ENCODE data around the gene ISYNA1.

Gene ISYNA1

DNA sequence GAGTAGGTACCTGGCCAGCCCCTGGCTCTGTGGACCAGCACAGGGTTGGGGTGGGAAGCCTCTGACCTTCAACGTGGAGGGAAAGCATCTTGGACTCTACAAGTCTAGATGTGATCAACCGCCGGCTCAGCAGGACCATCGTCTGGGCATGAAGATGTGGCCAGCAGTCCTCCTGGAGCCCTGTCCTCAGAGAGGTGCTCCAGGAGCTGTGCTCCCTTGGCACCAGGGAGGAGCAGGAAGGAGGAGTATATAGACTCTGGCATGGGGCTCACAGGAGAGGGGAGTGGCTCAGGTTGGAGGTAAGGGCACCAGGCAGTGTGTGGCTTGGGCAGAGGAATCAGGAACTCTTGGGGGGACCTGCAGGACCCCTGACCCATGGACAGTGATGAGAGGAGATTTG lies 18.3 kb upstream of the ISYNA1 start:
- Histone ChIP-seq H3K4me1 (ENCODE audit: control insufficient read depth in 2 of 2, insufficient read depth in 2 of 2, low read length in 2 of 2) (peaks cover 11 to 12% of the 10 kb centered on the region in 2 donors), H3K9ac (ENCODE audit: low read depth in 1 of 2, low read length in 2 of 2) (no peak overlapping the region), H3K9me3 (ENCODE audit: control insufficient read depth in 2 of 2, low read length in 2 of 2) (no peaks in the 10 kb centered on the region), H3K36me3 (ENCODE audit: control insufficient read depth in 2 of 2, insufficient read depth in 2 of 2, low read length in 2 of 2) (peaks cover 33 to 49% of the 10 kb centered on the region in 2 donors), H3K4me3 (ENCODE audit: low read length in 2 of 2) (no peak overlapping the region), H3K27me3 (ENCODE audit: control insufficient read depth in 2 of 2, insufficient read depth in 2 of 2, low read length in 2 of 2) (no peaks in the 10 kb centered on the region), H3K27ac (ENCODE audit: low read depth in 2 of 2, low read length in 2 of 2) (no peak overlapping the region)

GRCh38 chr19:18453269-18454024 lies 15.5 kb upstream of the ISYNA1 start:
- Histone ChIP-seq H3K27ac (ENCODE audit: low read depth in 2 of 2, low read length in 2 of 2) (no peak overlapping the region), H3K27me3 (ENCODE audit: control insufficient read depth in 2 of 2, insufficient read depth in 2 of 2, low read length in 2 of 2) (no peaks in the 10 kb centered on the region), H3K4me3 (ENCODE audit: low read length in 2 of 2) (no peak overlapping the region), H3K36me3 (ENCODE audit: control insufficient read depth in 2 of 2, insufficient read depth in 2 of 2, low read length in 2 of 2) (peaks cover 42 to 54% of the 10 kb centered on the region in 2 donors), H3K9ac (ENCODE audit: low read depth in 1 of 2, low read length in 2 of 2) (no peak overlapping the region), H3K4me1 (ENCODE audit: control insufficient read depth in 2 of 2, insufficient read depth in 2 of 2, low read length in 2 of 2) (no peaks in the 10 kb centered on the region), H3K9me3 (ENCODE audit: control insufficient read depth in 2 of 2, low read length in 2 of 2) (no peaks in the 10 kb centered on the region)

GRCh38 chr19:18452386-18452785 lies 14.5 kb upstream of the ISYNA1 start:
- no peaks in the 10 kb centered on the region for H3K9me3 ChIP-seq (ENCODE audit: control insufficient read depth in 2 of 2, low read length in 2 of 2)
- H3K36me3 ChIP-seq (ENCODE audit: control insufficient read depth in 2 of 2, insufficient read depth in 2 of 2, low read length in 2 of 2), result peaks cover 32 to 49% of the 10 kb centered on the region in 2 donors
- H3K27ac ChIP-seq (ENCODE audit: low read depth in 2 of 2, low read length in 2 of 2), result no peak overlapping the region
- H3K27me3 ChIP-seq (ENCODE audit: control insufficient read depth in 2 of 2, insufficient read depth in 2 of 2, low read length in 2 of 2), result no peaks in the 10 kb centered on the region
- H3K4me3 ChIP-seq (ENCODE audit: low read length in 2 of 2), result no peak overlapping the region
- no peaks in the 10 kb centered on the region for H3K4me1 ChIP-seq (ENCODE audit: control insufficient read depth in 2 of 2, insufficient read depth in 2 of 2, low read length in 2 of 2)
- H3K9ac ChIP-seq (ENCODE audit: low read depth in 1 of 2, low read length in 2 of 2), result no peak overlapping the region

DNA sequence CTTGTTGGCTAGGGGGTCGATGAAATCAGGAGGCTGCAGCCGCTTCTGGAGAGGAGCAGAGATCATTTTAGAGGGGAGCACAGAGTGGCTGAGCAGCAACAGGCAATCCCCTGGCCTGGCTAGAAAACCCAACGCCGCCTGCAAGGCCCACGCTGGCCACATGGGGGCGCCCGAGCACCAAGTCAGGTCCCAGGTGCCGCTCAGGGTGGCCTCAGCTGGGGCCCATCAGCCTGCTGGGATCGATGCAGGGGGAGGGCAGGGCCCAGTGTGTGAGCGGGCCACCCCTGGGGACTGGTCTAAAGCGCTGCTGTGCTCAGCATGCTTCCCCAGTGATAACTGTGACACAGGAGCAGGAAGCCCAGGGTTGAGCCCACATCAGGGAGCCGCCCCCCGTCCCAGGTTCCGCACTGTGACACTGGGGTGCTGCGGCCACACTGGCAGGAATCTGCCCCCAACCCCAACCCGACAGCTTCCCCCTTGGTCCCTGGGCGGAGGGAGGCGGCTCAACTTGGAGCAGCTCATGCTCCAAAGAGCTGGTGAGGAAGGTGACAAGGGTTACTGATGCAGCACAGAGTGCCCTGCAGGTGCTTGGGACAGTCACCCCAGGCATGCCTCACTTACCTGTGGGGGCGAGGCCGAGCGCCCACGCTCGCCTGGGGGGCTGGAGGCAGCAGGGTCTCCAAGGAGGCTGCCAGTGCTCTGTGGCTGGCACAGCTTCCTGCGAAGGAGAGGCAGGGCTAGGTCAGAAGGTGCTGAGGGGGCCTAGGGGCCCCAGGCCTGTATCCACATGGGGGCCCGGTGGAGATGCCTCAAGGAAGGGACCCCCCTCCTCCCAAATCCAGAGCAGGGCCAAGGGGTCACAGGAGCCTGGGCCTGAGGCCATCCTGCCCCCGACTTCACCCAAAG lies 13.3 kb upstream of the ISYNA1 start:
- Histone ChIP-seq H3K9ac (ENCODE audit: low read depth in 1 of 2, low read length in 2 of 2) (no peak overlapping the region), H3K9me3 (ENCODE audit: control insufficient read depth in 2 of 2, low read length in 2 of 2) (no peaks in the 10 kb centered on the region), H3K4me3 (ENCODE audit: low read length in 2 of 2) (no peak overlapping the region), H3K27me3 (ENCODE audit: control insufficient read depth in 2 of 2, insufficient read depth in 2 of 2, low read length in 2 of 2) (no peaks in the 10 kb centered on the region), H3K27ac (ENCODE audit: low read depth in 2 of 2, low read length in 2 of 2) (no peak overlapping the region), H3K36me3 (ENCODE audit: control insufficient read depth in 2 of 2, insufficient read depth in 2 of 2, low read length in 2 of 2) (peaks cover 31 to 52% of the 10 kb centered on the region in 2 donors), H3K4me1 (ENCODE audit: control insufficient read depth in 2 of 2, insufficient read depth in 2 of 2, low read length in 2 of 2) (peaks cover 0 to under 1% of the 10 kb centered on the region in 2 donors)

DNA sequence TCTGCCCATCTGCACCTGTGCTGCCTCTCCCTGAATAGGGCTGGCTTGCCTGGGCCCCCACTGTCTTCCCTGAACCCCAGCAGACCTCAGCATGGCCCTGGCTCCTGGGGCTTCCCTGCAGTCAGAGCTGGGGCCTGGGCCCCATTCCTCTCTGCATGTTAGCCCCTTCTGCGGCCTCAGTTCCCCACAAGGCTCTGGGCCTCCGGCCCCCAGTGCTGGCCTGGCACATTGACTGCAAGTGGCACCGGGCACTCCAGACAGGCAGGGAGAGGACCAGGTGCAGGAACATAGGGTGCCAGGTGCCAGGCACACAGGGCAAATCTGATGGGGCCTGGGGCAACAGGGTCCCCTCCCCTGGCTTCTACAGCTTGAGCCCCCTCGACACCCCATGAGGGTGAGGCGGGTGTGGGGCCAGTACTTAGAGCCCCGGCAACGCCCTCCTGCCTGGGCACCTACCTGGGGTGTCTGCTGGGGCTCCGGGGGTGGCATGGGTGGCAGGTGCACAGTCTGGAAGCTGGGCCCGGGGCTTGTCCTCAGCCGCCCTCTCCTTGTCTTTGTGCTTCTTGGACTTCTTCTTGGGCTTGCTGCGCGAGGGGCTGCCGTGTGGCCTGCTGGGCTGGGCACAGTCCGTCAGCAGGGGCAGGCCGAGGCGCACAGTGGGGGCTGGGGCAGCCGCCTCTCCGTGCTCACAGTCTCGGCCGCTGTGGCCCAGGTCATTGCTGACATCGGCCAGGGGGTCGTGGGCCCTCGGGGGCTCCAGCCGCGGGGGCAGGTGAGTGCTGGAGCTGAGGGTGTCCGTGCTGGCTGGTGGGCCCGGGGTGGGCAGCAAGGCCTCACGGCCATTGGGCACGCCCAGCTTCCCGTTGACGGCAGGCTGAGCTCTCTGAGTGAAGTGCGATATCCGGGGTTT lies 12.3 kb upstream of the ISYNA1 start:
- Histone ChIP-seq H3K36me3 (ENCODE audit: control insufficient read depth in 2 of 2, insufficient read depth in 2 of 2, low read length in 2 of 2) (peaks cover 28 to 56% of the 10 kb centered on the region in 2 donors), H3K4me3 (ENCODE audit: low read length in 2 of 2) (no peak overlapping the region), H3K9ac (ENCODE audit: low read depth in 1 of 2, low read length in 2 of 2) (no peak overlapping the region), H3K27me3 (ENCODE audit: control insufficient read depth in 2 of 2, insufficient read depth in 2 of 2, low read length in 2 of 2) (no peaks in the 10 kb centered on the region), H3K27ac (ENCODE audit: low read depth in 2 of 2, low read length in 2 of 2) (no peak overlapping the region), H3K4me1 (ENCODE audit: control insufficient read depth in 2 of 2, insufficient read depth in 2 of 2, low read length in 2 of 2) (peaks cover 6 to 8% of the 10 kb centered on the region in 2 donors), H3K9me3 (ENCODE audit: control insufficient read depth in 2 of 2, low read length in 2 of 2) (no peaks in the 10 kb centered on the region)

DNA sequence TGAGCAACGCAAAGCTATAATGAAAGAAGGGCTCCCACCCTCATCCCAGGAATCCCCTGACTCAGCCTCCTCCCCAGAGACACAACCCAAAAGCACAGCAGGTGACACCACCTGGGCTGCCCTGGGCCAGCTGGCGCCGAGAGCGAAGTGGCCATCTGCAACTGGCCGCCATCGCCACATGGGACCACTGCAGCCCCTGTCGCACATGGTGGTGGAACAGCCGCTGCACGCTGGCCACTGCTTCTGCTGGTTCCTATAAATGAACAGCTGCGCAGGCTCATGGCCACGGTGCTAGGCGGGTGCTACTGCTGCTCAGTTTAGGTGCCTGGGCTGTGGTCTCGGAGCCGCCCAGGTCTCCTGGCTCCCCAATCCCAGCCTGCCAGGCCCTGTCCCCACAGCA lies 11.6 kb upstream of the ISYNA1 start:
- peaks cover 8 to 9% of the 10 kb centered on the region in 2 donors for H3K4me1 ChIP-seq (ENCODE audit: control insufficient read depth in 2 of 2, insufficient read depth in 2 of 2, low read length in 2 of 2)
- H3K4me3 ChIP-seq (ENCODE audit: low read length in 2 of 2), result no peak overlapping the region
- H3K36me3 ChIP-seq (ENCODE audit: control insufficient read depth in 2 of 2, insufficient read depth in 2 of 2, low read length in 2 of 2), result peaks cover 32 to 62% of the 10 kb centered on the region in 2 donors
- no peaks in the 10 kb centered on the region for H3K9me3 ChIP-seq (ENCODE audit: control insufficient read depth in 2 of 2, low read length in 2 of 2)
- H3K9ac ChIP-seq (ENCODE audit: low read depth in 1 of 2, low read length in 2 of 2), result no peak overlapping the region
- no peak overlapping the region for H3K27ac ChIP-seq (ENCODE audit: low read depth in 2 of 2, low read length in 2 of 2)
- no peaks in the 10 kb centered on the region for H3K27me3 ChIP-seq (ENCODE audit: control insufficient read depth in 2 of 2, insufficient read depth in 2 of 2, low read length in 2 of 2)

DNA sequence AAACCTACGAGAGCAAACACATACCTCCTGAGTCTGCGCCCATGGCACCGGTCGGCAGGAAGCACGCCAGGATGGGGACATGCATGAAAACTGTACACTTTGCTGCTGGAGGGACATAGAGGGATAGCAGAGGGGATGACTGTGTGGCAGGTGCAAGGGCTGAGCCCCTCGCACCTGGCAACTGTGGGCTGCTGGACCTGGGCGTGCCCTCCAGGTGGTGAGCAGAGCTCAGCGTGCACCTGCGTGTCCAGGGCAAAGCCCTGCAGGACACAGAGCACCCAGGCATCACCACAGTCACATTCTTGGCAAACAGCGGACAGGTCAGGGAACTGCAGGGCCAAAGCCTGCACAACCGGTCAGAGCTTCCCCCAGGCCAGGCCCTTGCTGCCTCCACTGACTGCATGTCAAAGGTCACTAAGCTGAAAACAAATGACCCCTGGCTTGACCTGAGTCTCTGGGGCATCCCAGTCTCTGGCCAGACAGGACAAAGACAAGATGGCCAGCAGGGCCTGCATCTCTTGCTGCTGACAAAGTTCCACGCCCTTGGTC lies 9.0 kb upstream of the ISYNA1 start:
- H3K9me3 ChIP-seq (ENCODE audit: control insufficient read depth in 2 of 2, low read length in 2 of 2), result no peaks in the 10 kb centered on the region
- no peak overlapping the region for H3K9ac ChIP-seq (ENCODE audit: low read depth in 1 of 2, low read length in 2 of 2)
- H3K36me3 ChIP-seq (ENCODE audit: control insufficient read depth in 2 of 2, insufficient read depth in 2 of 2, low read length in 2 of 2), result peaks cover 39 to 72% of the 10 kb centered on the region in 2 donors
- H3K4me1 ChIP-seq (ENCODE audit: control insufficient read depth in 2 of 2, insufficient read depth in 2 of 2, low read length in 2 of 2), result peaks cover 8 to 9% of the 10 kb centered on the region in 2 donors
- H3K4me3 ChIP-seq (ENCODE audit: low read length in 2 of 2), result no peak overlapping the region
- no peaks in the 10 kb centered on the region for H3K27me3 ChIP-seq (ENCODE audit: control insufficient read depth in 2 of 2, insufficient read depth in 2 of 2, low read length in 2 of 2)
- H3K27ac ChIP-seq (ENCODE audit: low read depth in 2 of 2, low read length in 2 of 2), result no peak overlapping the region

GRCh38 chr19:18446145-18446810 lies 8.3 kb upstream of the ISYNA1 start:
- Histone ChIP-seq H3K4me3 (ENCODE audit: low read length in 2 of 2) (no peak overlapping the region), H3K27me3 (ENCODE audit: control insufficient read depth in 2 of 2, insufficient read depth in 2 of 2, low read length in 2 of 2) (no peaks in the 10 kb centered on the region), H3K4me1 (ENCODE audit: control insufficient read depth in 2 of 2, insufficient read depth in 2 of 2, low read length in 2 of 2) (peaks cover 8 to 9% of the 10 kb centered on the region in 2 donors), H3K9me3 (ENCODE audit: control insufficient read depth in 2 of 2, low read length in 2 of 2) (no peaks in the 10 kb centered on the region), H3K27ac (ENCODE audit: low read depth in 2 of 2, low read length in 2 of 2) (no peak overlapping the region), H3K9ac (ENCODE audit: low read depth in 1 of 2, low read length in 2 of 2) (no peak overlapping the region), H3K36me3 (ENCODE audit: control insufficient read depth in 2 of 2, insufficient read depth in 2 of 2, low read length in 2 of 2) (peaks cover 37 to 66% of the 10 kb centered on the region in 2 donors)

DNA sequence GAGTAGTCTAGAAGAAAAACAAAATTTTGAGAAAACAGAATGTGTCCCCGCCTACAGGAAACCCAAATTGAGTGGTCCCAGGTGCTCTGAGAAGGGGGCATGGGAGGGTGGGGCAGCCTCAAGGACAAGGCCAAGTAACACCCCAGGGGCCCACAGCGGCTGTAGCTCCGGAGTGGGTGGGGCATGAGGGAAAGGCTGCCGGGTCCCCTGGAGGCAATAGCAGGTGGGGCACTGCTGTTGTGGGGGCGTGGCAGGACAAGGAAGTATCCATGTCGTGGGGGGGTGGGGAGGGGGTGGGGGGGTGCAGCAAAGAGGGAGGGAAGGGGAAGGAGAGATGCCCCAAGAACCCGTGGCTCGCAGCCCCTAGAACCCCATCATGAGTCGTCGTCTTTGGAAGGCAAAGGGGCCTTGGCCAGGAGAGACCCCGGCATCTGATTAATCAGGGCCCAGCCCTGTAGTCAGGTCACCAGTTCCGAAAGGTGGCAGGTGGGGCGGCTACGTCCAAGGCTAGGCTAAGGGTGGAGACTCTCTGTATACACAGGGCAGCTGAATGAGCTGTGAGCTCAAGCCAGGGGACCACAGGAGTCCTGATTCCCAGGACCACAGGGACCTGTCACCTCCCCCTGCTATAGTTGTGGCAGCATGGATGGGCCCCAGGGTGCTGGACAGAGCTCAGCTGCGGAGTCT lies 7.5 kb upstream of the ISYNA1 start:
- peaks cover 32 to 62% of the 10 kb centered on the region in 2 donors for H3K36me3 ChIP-seq (ENCODE audit: control insufficient read depth in 2 of 2, insufficient read depth in 2 of 2, low read length in 2 of 2)
- H3K9me3 ChIP-seq (ENCODE audit: control insufficient read depth in 2 of 2, low read length in 2 of 2), result no peaks in the 10 kb centered on the region
- no peaks in the 10 kb centered on the region for H3K27me3 ChIP-seq (ENCODE audit: control insufficient read depth in 2 of 2, insufficient read depth in 2 of 2, low read length in 2 of 2)
- H3K4me3 ChIP-seq (ENCODE audit: low read length in 2 of 2), result no peak overlapping the region
- no peak overlapping the region for H3K9ac ChIP-seq (ENCODE audit: low read depth in 1 of 2, low read length in 2 of 2)
- H3K27ac ChIP-seq (ENCODE audit: low read depth in 2 of 2, low read length in 2 of 2), result no peak overlapping the region
- peaks cover 8 to 9% of the 10 kb centered on the region in 2 donors for H3K4me1 ChIP-seq (ENCODE audit: control insufficient read depth in 2 of 2, insufficient read depth in 2 of 2, low read length in 2 of 2)
